Activated CD4-positive, alpha-beta T cell treated with anti-CD3 and anti-CD28 coated beads for 36 hours (primary cell): ENCODE data around the gene ATOH8. TPM values are rescaled to one million over a fixed set of nuclear protein-coding genes. Genes with fewer than 3 reads are reported as not detected.

Experiments
- ATAC-seq: fragments of 200-7000 bp; cut with Tn5 transposase; one replicate; pipeline ENCODE4 v1.10.0; 2021; ENCODE audit warnings: mild to moderate bottlenecking, moderate library complexity
- CTCF ChIA-PET: fragments of 350-600 bp; sonication (Branson Sonifier 250); formaldehyde crosslinking; loops from one replicate; lab custom pipeline; 2021; ENCODE audit warnings: antibody characterized with exemption; lab: Charles Lee
- POLR2A ChIA-PET: fragments of 350-600 bp; sonication (Branson Sonifier 250); formaldehyde crosslinking; loops from one replicate; lab custom pipeline; 2021; ENCODE audit warnings: antibody characterized with exemption, inconsistent platforms; lab: Charles Lee
- DNase-seq: peaks from one replicate; pipeline ENCODE4 v3.0.0-alpha.2; 2020
- H3K27ac Mint-ChIP-seq: one replicate; pipeline ENCODE4 v1.8.0; 2021; ENCODE audit warnings: mixed read lengths
- H3K27me3 Mint-ChIP-seq: one replicate; pipeline ENCODE4 v1.8.0; 2021; ENCODE audit warnings: mixed read lengths
- H3K36me3 Mint-ChIP-seq: one replicate; pipeline ENCODE4 v1.8.0; 2021; ENCODE audit warnings: low read depth, mixed read lengths
- H3K4me1 Mint-ChIP-seq: one replicate; pipeline ENCODE4 v1.8.0; 2021; ENCODE audit warnings: mixed read lengths
- H3K4me3 Mint-ChIP-seq: one replicate; pipeline ENCODE4 v1.8.0; 2021; ENCODE audit warnings: mild to moderate bottlenecking, moderate library complexity, mixed read lengths
- H3K9me3 Mint-ChIP-seq: one replicate; pipeline ENCODE4 v1.8.0; 2021; ENCODE audit warnings: low read depth, mixed read lengths
- intact Hi-C, 2 experiments: fragments of 100-400 bp; cut with DNase I in 1 of 2; cut with micrococcal nuclease in 1 of 2; formaldehyde crosslinking; loops; one replicate each; pipeline versions ENCODE4 v1.14.2 to v1.15.1; 2022 to 2024; cut with DNase I, micrococcal nuclease
- total RNA-seq, 2 experiments: library from RNA; stranded (reverse); gene quantifications; one replicate each; pipeline ENCODE4 v1.2.3, GENCODE V29; 2021

ATOH8 gene
- total RNA-seq, 2 experiments from 2014 or later, result not detected

DNA sequence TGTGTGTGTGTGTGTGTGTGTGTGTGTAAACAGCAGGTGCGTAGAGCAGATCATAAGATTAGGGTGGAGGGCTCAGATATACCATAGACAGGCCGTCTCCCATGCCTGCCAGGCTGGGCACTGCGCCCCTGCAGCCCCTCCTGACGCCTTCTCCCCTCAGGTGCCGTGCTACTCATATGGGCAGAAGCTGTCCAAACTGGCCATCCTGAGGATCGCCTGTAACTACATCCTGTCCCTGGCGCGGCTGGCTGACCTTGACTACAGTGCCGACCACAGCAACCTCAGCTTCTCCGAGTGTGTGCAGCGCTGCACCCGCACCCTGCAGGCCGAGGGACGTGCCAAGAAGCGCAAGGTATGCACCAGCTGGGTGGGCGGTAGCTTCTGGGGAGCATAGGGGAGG is 10.0 kb downstream of the ATOH8 start:
- CTCF ChIA-PET, result interaction anchor here (0.7 kb wide), 1 partner anchor 66 kb away, joined by 3 read pairs; no protein-coding TSS in a partner anchor
- Mint-ChIP-seq H3K4me1 (no peaks in the 10 kb centered on the region), H3K9me3 (no peaks in the 10 kb centered on the region), H3K4me3 (no peak overlapping the region), H3K27ac (no peak overlapping the region), H3K27me3 (peaks cover 27% of the 10 kb centered on the region), H3K36me3 (no peaks in the 10 kb centered on the region)
- POLR2A ChIA-PET, result no interaction called here
- DNase-seq, result no peak
- no peak for ATAC-seq
- intact Hi-C loops, result no loop called here

DNA sequence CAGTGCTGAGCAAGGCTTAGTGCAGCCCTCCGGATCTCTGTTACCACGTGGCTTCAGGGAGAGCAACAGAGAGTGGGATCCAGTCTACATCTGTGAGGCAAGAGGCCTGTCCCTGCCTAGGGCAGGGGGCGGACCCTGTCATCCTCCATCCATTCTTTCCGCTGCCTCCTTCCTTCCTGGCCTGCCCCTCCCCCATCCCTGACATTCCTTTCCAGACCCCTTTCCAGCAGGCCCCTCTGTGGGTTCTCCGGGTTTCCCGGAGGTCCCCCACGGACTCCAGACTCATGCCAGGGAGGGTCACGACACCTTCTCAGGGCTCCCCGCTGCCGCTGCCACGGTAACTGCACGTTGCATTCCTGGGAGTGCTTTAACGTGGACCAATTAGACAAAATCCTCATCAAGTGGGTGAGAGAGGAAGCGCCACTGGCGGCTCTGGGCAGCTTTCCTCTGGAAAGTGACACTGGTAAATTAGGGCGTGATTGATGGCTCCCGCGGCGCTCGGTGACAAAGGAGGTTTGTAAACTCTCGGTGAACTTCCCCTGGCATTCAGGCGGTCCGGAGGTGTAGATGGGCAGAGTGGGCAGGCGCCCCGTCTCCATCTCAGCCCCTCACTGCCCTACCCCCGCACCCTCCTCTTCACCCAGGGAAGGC is 11.4 kb downstream of the ATOH8 start:
- H3K9me3 Mint-ChIP-seq, result no peaks in the 10 kb centered on the region
- POLR2A ChIA-PET, result no interaction called here
- intact Hi-C loops, result no loop called here
- H3K27me3 Mint-ChIP-seq, result peaks cover 22% of the 10 kb centered on the region
- no peak overlapping the region for H3K4me3 Mint-ChIP-seq
- ATAC-seq, result no peak
- no peak overlapping the region for H3K27ac Mint-ChIP-seq
- DNase-seq, result no peak
- H3K4me1 Mint-ChIP-seq, result no peaks in the 10 kb centered on the region
- CTCF ChIA-PET, result interaction anchor here (0.6 to 0.7 kb wide), 2 partner anchors 49 to 103 kb away, joined by 3 to 5 read pairs; no protein-coding TSS in a partner anchor
- no peaks in the 10 kb centered on the region for H3K36me3 Mint-ChIP-seq

DNA sequence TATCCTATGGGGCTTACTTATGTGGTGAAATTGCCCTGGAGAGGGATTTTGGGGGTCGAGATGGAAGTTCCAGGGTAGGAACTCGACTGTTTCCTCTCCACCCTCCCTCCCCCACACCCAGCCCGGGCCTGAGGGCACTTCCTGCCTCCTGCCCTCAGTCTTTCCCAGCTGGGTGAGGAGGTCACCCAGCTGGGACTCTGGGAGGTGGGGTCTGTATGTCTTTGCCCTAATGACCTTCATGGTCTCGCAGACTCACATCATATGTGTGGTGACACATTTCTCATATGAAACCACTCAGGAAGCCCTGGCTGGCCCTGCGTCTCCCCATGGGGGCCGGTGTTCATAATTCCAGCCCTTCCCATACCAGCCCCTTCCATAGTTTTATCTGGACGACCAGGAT is 12.4 kb downstream of the ATOH8 start:
- ATAC-seq (no peak), DNase-seq (no peak)
- Mint-ChIP-seq H3K4me1 (no peaks in the 10 kb centered on the region), H3K27ac (no peak overlapping the region), H3K9me3 (no peaks in the 10 kb centered on the region), H3K27me3 (peaks cover 26% of the 10 kb centered on the region), H3K36me3 (no peaks in the 10 kb centered on the region), H3K4me3 (no peak overlapping the region)
- POLR2A ChIA-PET, result no interaction called here
- CTCF ChIA-PET, result interaction anchor here (0.6 kb wide), 2 partner anchors 98 to 383 kb away, joined by 3 read pairs; partner anchors contain the start of gene SFTPB
- intact Hi-C loops, result no loop called here

DNA sequence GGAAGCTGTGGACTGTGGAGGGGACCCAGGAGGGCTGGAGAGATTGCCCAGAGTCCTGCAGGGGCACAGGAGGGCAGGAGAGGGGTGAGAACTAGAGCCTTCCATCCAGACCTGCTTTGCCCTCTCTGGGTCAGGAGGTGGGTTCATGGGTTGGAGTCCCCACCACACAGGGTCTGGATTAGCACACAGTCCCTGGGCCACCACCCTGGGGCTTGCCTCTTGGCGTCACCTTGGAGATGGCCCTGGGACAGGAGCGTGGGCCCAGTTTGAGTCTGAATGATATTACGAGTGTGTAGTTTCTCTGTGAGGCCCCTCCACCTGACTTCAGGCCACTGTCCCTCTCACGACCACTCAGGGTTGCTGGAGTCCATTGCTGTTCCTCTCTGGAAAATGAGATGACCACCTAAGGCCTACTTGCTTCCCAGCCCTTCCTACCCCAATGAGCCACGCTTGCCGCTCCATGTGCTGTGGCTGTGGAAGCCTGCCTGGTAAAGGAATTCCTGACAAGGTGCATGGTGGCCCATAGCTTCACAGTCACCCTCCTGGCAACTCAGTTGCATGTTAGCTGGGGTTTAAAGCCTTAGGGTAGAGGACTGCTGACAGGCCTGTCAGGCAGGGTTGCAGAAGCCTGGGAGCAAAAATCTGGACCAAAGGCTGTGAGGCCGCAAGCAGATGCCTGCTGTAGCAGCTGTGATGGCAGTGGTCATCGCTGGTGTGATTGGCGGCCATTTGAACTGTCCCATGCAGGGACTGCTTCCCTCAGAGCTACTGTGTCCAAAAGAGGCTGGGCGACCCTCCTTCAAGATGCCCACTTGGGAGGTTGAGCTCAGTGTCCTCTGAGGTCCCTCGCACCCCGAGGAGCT is 14.2 kb downstream of the ATOH8 start:
- DNase-seq, result no peak
- H3K4me1 Mint-ChIP-seq, result no peaks in the 10 kb centered on the region
- POLR2A ChIA-PET, result no interaction called here
- CTCF ChIA-PET, result interaction anchor here (0.5 to 2.5 kb wide), 3 partner anchors 18 to 46 kb away, joined by 3 to 13 read pairs (median 3); no protein-coding TSS in a partner anchor
- no peaks in the 10 kb centered on the region for H3K9me3 Mint-ChIP-seq
- no peak for ATAC-seq
- intact Hi-C loops, result no loop called here
- no peak overlapping the region for H3K27ac Mint-ChIP-seq
- H3K36me3 Mint-ChIP-seq, result no peaks in the 10 kb centered on the region
- no peak overlapping the region for H3K4me3 Mint-ChIP-seq
- H3K27me3 Mint-ChIP-seq, result peaks cover 35% of the 10 kb centered on the region

DNA sequence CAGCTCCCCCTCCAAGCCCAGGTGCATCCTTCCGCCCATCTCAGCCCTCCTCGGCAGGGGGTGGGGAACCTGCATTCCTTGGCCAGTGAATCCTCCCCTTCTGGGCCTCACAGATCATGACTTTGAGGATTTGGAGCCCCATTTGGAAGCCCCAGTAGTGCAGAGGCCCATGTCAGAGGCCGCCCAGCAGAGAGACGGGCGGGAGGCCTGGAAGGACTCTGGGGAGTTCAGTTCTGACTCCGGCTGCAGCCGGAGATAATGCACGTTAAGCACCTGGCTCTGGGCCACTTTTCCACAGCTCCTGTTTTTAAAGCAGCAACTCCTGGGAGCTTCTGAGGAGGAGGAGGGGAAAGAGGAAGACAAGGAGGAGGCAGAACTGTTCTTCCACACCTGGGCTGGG is 14.9 kb downstream of the ATOH8 start:
- no peak for DNase-seq
- intact Hi-C loops, result no loop called here
- H3K27me3 Mint-ChIP-seq, result peaks cover 36% of the 10 kb centered on the region
- CTCF ChIA-PET, result interaction anchor here (0.5 to 2.5 kb wide), 3 partner anchors 19 to 45 kb away, joined by 3 to 13 read pairs (median 3); no protein-coding TSS in a partner anchor
- no peak overlapping the region for H3K4me3 Mint-ChIP-seq
- no peaks in the 10 kb centered on the region for H3K36me3 Mint-ChIP-seq
- no peak for ATAC-seq
- H3K27ac Mint-ChIP-seq, result no peak overlapping the region
- H3K4me1 Mint-ChIP-seq, result no peaks in the 10 kb centered on the region
- no peaks in the 10 kb centered on the region for H3K9me3 Mint-ChIP-seq
- POLR2A ChIA-PET, result no interaction called here

DNA sequence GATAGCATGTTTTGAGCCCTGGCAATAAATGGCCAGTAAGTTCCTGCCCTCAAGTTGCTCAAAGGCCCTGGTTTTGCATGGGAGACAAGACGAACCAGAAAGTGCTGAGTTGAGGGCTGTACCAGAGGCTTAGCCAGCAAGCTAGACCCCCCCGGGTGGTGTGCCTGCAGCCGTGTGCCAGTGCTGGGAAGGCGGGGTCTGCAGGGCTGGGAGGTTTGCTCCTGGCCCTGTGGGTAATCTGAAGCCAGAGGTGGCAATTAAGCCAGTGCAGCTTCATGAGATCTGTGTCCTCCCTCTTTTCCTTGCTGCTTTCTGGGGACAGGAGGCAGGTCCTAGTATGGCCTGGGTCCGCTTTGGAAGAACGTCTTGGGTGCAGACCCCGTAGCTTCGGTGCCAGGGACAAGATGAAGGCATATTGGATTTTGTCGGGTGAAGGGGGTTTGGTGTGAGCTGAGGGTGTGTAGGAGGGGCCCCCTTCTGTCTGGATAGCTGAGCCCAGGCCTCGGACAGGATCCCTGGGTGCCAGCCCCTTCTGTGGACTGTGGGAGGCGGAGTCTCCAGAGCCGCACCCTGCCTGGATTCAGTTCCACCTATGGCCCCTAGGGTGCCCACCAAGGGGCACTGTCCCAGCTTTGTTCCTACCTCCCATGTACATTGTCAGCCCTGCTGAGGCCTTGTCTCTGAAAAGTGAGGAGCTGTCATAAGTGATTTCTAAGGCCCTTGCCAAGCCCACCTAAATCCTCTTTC is 15.6 kb downstream of the ATOH8 start:
- DNase-seq (no peak), ATAC-seq (peak; percentile 55)

DNA sequence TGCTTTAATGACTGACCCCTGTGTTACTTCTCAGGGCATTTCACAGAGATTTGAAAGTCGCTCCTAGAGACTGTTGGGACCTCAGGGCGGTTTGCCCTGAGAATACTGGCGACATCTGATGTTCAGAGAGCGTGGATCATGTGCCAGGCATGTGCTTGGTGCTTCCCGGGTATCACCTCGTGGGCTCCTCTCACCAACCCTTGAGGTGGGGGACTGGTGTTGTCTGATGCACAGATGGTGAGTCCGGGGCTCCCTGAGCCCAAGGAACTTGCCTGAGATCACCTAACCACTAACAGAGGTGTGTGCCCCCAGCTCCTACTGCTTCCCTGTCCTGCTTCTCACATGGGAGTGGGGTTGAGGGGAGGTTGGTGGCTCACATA is 16.2 kb downstream of the ATOH8 start:
- Mint-ChIP-seq H3K4me1 (no peaks in the 10 kb centered on the region), H3K27me3 (peaks cover 31% of the 10 kb centered on the region), H3K9me3 (no peaks in the 10 kb centered on the region), H3K27ac (no peak overlapping the region), H3K36me3 (no peaks in the 10 kb centered on the region), H3K4me3 (no peak overlapping the region)
- intact Hi-C loops, result no loop called here
- no peak for DNase-seq
- ATAC-seq, result no peak
- ChIA-PET CTCF (interaction anchor here (2.5 kb wide), 1 partner anchor 44 kb away, joined by 13 read pairs; no protein-coding TSS in a partner anchor), POLR2A (no interaction called here)

More for the DNA sequence above, 15.6 kb downstream of the ATOH8 start:
- H3K4me3 Mint-ChIP-seq, result no peak overlapping the region
- intact Hi-C loops, result no loop called here
- no peak overlapping the region for H3K27ac Mint-ChIP-seq
- POLR2A ChIA-PET, result no interaction called here
- CTCF ChIA-PET, result interaction anchor here (2.5 kb wide), 1 partner anchor 44 kb away, joined by 13 read pairs; no protein-coding TSS in a partner anchor
- no peaks in the 10 kb centered on the region for H3K4me1 Mint-ChIP-seq
- H3K9me3 Mint-ChIP-seq, result no peaks in the 10 kb centered on the region
- H3K27me3 Mint-ChIP-seq, result peaks cover 37% of the 10 kb centered on the region
- H3K36me3 Mint-ChIP-seq, result no peaks in the 10 kb centered on the region

DNA sequence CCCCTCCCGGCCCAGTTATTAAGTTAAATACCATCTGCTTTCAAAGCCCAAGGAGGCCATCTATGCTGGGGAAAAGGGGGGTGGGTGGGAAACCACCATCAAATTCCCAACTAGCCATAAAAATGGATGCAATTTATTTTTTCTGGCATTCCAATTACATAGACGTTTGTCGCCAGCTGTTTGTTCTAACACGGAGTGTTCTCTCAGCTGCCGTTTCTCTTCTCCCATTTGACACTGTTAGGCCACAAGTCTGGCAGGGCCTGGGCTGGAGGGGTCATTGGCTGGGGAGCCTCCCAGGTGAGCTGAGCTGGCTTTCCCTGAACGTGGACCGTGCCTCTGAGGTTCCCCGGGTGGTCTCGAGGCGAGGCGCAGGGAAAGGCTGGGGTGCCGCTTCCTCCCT is 16.6 kb downstream of the ATOH8 start:
- H3K9me3 Mint-ChIP-seq, result no peaks in the 10 kb centered on the region
- H3K27me3 Mint-ChIP-seq, result peaks cover 27% of the 10 kb centered on the region
- H3K4me3 Mint-ChIP-seq, result no peak overlapping the region
- no peak overlapping the region for H3K27ac Mint-ChIP-seq
- DNase-seq (no peak), ATAC-seq (no peak)
- CTCF ChIA-PET, result interaction anchor here (2.5 kb wide), 1 partner anchor 43 kb away, joined by 13 read pairs; no protein-coding TSS in a partner anchor
- intact Hi-C loops, result no loop called here
- no peaks in the 10 kb centered on the region for H3K4me1 Mint-ChIP-seq
- POLR2A ChIA-PET, result no interaction called here
- no peaks in the 10 kb centered on the region for H3K36me3 Mint-ChIP-seq

DNA sequence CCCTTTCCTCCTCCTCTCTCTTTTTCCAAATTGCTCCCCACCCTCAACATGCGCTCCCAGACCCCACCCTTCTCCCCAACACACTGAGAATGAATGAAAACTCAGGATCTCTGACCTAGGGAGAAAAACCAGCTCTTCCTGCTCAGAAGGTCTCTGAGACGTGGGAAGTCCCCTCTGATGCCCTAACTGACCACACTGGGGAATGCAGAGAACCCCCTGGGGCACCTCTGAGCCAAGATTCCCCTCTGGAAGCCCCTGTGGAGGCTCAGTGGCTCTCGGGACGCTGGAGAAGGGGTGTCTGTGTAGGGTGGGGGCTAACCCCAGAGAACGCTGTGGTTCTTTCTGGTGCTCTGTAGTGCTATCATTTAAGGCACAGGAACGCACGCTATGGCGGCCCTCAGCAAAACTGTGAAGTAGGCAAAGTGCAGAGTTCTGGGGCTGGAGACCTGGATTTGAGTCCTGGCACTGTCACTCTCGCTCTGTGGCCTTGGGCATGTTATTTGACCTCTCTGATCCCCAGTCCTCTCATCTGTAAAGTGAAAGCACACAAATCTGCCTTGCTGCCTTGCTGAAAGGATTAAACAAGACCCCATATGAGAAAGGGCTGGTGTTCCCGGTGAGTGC is 17.1 kb downstream of the ATOH8 start:
- H3K27me3 Mint-ChIP-seq, result peaks cover 24% of the 10 kb centered on the region
- no peaks in the 10 kb centered on the region for H3K36me3 Mint-ChIP-seq
- intact Hi-C loops, result no loop called here
- no peak for ATAC-seq
- POLR2A ChIA-PET, result no interaction called here
- no peak overlapping the region for H3K4me3 Mint-ChIP-seq
- DNase-seq, result no peak
- CTCF ChIA-PET, result interaction anchor here (0.5 to 2.5 kb wide), 3 partner anchors 43 to 54 kb away, joined by 3 to 13 read pairs (median 11); no protein-coding TSS in a partner anchor
- no peak overlapping the region for H3K27ac Mint-ChIP-seq
- no peaks in the 10 kb centered on the region for H3K4me1 Mint-ChIP-seq
- no peaks in the 10 kb centered on the region for H3K9me3 Mint-ChIP-seq

DNA sequence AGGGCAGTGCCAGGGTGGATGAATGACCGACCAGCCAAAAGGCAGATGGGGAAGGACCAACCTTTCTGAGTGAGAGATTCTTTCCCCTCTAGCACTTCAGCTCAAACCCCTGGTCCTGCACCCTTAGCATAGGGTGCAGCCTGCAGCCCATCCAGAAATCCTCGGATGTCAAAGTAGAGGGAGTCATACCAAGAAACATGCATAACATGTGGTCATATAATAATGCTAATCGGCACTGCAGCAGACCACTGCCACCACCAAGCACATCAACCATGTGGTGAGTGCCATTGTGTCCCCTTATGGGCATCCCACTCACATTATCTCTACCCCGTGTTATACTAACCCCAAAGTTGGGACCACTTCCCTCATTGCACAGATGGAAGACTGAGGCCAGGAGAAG is 17.7 kb downstream of the ATOH8 start:
- H3K27ac Mint-ChIP-seq, result no peak overlapping the region
- ATAC-seq (no peak), DNase-seq (no peak)
- no peak overlapping the region for H3K4me3 Mint-ChIP-seq
- ChIA-PET POLR2A (no interaction called here), CTCF (interaction anchor here (0.5 to 1.9 kb wide), 3 partner anchors 43 to 910 kb away, joined by 3 to 11 read pairs (median 4); no protein-coding TSS in a partner anchor)
- intact Hi-C loops, result no loop called here
- H3K9me3 Mint-ChIP-seq, result no peaks in the 10 kb centered on the region
- no peaks in the 10 kb centered on the region for H3K36me3 Mint-ChIP-seq
- peaks cover 21% of the 10 kb centered on the region for H3K27me3 Mint-ChIP-seq
- no peaks in the 10 kb centered on the region for H3K4me1 Mint-ChIP-seq
